Smooth muscle cell (in vitro differentiated cells): ENCODE results near the gene CIAO3. TPM values are rescaled to one million over a fixed set of nuclear protein-coding genes. Genes with fewer than 3 reads are reported as not detected.

Experiments used
- DNase-seq: peaks from one replicate; lab custom pipeline; 2025; ENCODE audit not compliant: unreplicated experiment; lab: John Stamatoyannopoulos, UW
- H2AFZ ChIP-seq: fragments of 200-600 bp; sonication (generic); 2 replicates; pipeline ENCODE4 v1.6.0; 2016; ENCODE audit warnings: antibody characterized with exemption, low read depth, mild to moderate bottlenecking
- H3F3A ChIP-seq: fragments of 200-600 bp; sonication (generic); 2 replicates; pipeline ENCODE4 v1.6.0; 2017; ENCODE audit warnings: antibody characterized with exemption, low read depth
- H3K27ac ChIP-seq: fragments of 200-600 bp; sonication (generic); 2 replicates; pipeline ENCODE4 v1.5.1; 2016; ENCODE audit warnings: low read depth, mild to moderate bottlenecking
- H3K27me3 ChIP-seq: fragments of 200-600 bp; sonication (generic); 2 replicates; pipeline ENCODE4 v1.6.1; 2016; ENCODE audit warnings: low read depth, mild to moderate bottlenecking
- H3K36me3 ChIP-seq: fragments of 200-600 bp; sonication (generic); 2 replicates; pipeline ENCODE4 v1.5.1; 2016; ENCODE audit warnings: low read depth
- H3K4me1 ChIP-seq: fragments of 200-600 bp; sonication (generic); 2 replicates; pipeline ENCODE4 v1.5.1; 2016; ENCODE audit warnings: low read depth
- H3K4me2 ChIP-seq: fragments of 200-600 bp; sonication (generic); 2 replicates; pipeline ENCODE4 v1.6.0; 2016; ENCODE audit warnings: mild to moderate bottlenecking
- H3K4me3 ChIP-seq: fragments of 200-600 bp; sonication (generic); 2 replicates; pipeline ENCODE4 v1.5.1; 2016; ENCODE audit warnings: mild to moderate bottlenecking
- H3K79me2 ChIP-seq: fragments of 200-600 bp; sonication (generic); 2 replicates; pipeline ENCODE4 v1.6.0; 2016; ENCODE audit warnings: low read depth, mild to moderate bottlenecking
- H3K9ac ChIP-seq: fragments of 200-600 bp; sonication (generic); 2 replicates; pipeline ENCODE4 v1.6.0; 2016; ENCODE audit warnings: low read depth
- H3K9me3 ChIP-seq: fragments of 200-600 bp; sonication (generic); replicated peaks from 2 replicates; pipeline ENCODE4 v1.5.1; 2016; ENCODE audit warnings: low read depth
- H4K20me1 ChIP-seq: fragments of 200-600 bp; sonication (generic); 2 replicates; pipeline ENCODE4 v1.6.0; 2016; ENCODE audit warnings: low read depth
- CTCF ChIP-seq: fragments of 200-600 bp; sonication (generic); IDR thresholded peaks from 2 replicates; pipeline ENCODE4 v1.5.1; 2017; ENCODE audit warnings: borderline replicate concordance, mild to moderate bottlenecking, antibody characterized with exemption; ENCODE audit not compliant: insufficient read depth, poor library complexity, severe bottlenecking
- WGBS: methylation state at CpG from one replicate; pipeline ENCODE4 v1.1.7; 2016; ENCODE audit warnings: low lambda C conversion rate; 5-methylcytosine and 5-hydroxymethylcytosine counted together
- polyA plus RNA-seq: library from polyadenylated mRNA; unstranded; fragments of >200 nt; fragmentation: Nextera tagmentation; extraction: Ambion mirVana; gene quantifications from 2 replicates; pipeline ENCODE4 v1.2.1, GENCODE V29; 2016
- total RNA-seq: library from RNA; depleted of rRNA; stranded (reverse); fragments of >200 nt; gene quantifications from 2 replicates; pipeline ENCODE4 v1.2.3, GENCODE V29; 2014

Gene CIAO3
- total and polyA plus RNA-seq, 2 experiments from 2014 or later, result 19.7 to 39.6 TPM

GRCh38 chr16:762595-763268 is 21.9 kb upstream of the CIAO3 start:
- Histone ChIP-seq H3K36me3 (no peaks in the 10 kb centered on the region), H3K79me2 (no peaks in the 10 kb centered on the region), H3K4me2 (no peak overlapping the region), H3K27ac (no peak overlapping the region), H3F3A (no peaks in the 10 kb centered on the region), H3K9me3 (no peaks in the 10 kb centered on the region), H3K4me3 (no peak overlapping the region), H3K4me1 (no peaks in the 10 kb centered on the region), H3K27me3 (no peaks in the 10 kb centered on the region), H2AFZ (no peak overlapping the region), H3K9ac (no peak overlapping the region), H4K20me1 (no peaks in the 10 kb centered on the region)
- WGBS, result 92% methylated on average over 15 of the region's 17 CpGs
- TF ChIP-seq CTCF, result no peak
- no peak for DNase-seq

- Histone ChIP-seq H3K79me2 (no peaks in the 10 kb centered on the region), H3K9me3 (no peaks in the 10 kb centered on the region), H3K4me1 (no peaks in the 10 kb centered on the region), H3K27me3 (no peaks in the 10 kb centered on the region), H3K4me2 (no peak overlapping the region), H2AFZ (no peak overlapping the region), H3F3A (no peaks in the 10 kb centered on the region), H3K9ac (no peak overlapping the region), H3K4me3 (no peak overlapping the region), H4K20me1 (no peaks in the 10 kb centered on the region), H3K27ac (no peak overlapping the region), H3K36me3 (no peaks in the 10 kb centered on the region)
- 84% methylated on average over 20 of the region's 22 CpGs for WGBS
- no peak for TF ChIP-seq CTCF
- no peak for DNase-seq
Measured at GRCh38 chr16:761625-762513, 21.1 kb upstream of the CIAO3 start.

- Histone ChIP-seq H2AFZ (no peak within 1 kb of the TSS), H3K79me2 (no peaks in the 10 kb centered on the region), H3K9me3 (no peaks in the 10 kb centered on the region), H4K20me1 (no peaks in the 10 kb centered on the region), H3K27me3 (no peaks in the 10 kb centered on the region), H3K9ac (no peak within 1 kb of the TSS), H3F3A (no peaks in the 10 kb centered on the region), H3K4me1 (no peaks in the 10 kb centered on the region), H3K27ac (no peak within 1 kb of the TSS), H3K4me2 (no peak within 1 kb of the TSS), H3K36me3 (no peaks in the 10 kb centered on the region), H3K4me3 (no peak within 1 kb of the TSS)
- WGBS, result 86% methylated on average over 31 of the region's 37 CpGs
- no peak for DNase-seq
- no peak for TF ChIP-seq CTCF
Measured at GRCh38 chr16:760545-761343, 19.9 kb upstream of the CIAO3 start, which contains the start of gene MSLN. Gene MSLN (plus strand): TSS chr16:760734. CDS start chr16:762681, 1,947 bp downstream.
